HG02870 (cell line): ENCODE data around the gene SMIM5.
"Not testable (repeated sequence)": the region's sequence is repeated elsewhere in the genome, so short reads cannot be mapped to it uniquely, and the experiment has no call there.

Experiments
- ATAC-seq: cut with Tn5 transposase; IDR thresholded peaks from one replicate; pipeline ENCODE4 v1.9.1; 2021; ENCODE audit warnings: mild to moderate bottlenecking, moderate library complexity; ENCODE audit not compliant: unreplicated experiment

SMIM5 gene, protein sequence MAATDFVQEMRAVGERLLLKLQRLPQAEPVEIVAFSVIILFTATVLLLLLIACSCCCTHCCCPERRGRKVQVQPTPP

DNA sequence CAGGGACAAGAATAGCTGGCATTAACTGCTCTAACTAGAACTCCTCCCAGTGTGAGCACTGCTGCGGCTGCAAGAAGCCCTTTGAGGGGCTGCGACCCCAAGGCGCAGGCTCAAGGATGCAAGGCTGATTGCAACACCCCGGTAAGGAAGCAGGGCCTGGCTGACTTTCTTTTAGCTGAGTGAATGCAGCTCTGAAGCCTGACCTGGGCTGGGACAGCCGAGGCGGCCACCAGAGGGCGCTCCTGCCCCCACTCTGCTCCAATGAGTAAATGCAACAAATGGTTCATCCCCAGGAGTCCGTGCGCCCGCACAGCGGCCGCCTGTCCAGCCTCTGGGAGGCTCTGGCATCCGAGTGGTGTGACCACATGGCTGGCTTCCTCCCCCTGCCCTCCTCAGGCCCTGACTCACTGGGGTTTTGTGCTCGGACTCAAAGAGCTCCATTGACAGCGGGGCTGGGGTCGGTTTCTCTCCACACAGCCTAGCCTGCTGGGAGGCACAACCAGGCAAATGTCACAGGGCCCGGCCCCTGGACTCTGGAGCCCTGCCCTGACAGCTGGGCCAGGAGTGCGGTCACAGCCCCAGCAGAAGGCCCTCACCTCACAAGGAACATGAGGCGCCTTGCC, at the start of gene SMIM5:
TSS of gene SMIM5 (plus strand) at position 572 of the 623 bp plus-strand sequence. CDS start 6,768 bp downstream, outside the sequence.
- ATAC-seq, result no peak

DNA sequence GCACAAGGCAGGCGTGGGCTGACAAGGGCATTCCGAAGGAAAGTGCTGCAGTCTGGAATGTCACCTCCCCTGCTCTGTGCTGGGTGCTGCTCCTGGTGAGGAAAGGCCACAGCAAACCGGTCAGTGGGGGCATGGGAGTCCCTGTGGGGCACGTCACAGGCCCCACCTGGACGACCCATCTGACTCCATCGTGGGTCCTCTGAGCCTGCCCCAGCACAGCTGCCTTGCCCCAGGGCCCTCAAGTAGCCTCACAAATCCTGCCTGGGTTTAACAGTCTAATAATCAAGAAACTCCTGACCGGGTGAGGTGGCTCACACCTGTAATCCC, 48.4 kb upstream of the SMIM5 start:
- ATAC-seq, result no peak

DNA sequence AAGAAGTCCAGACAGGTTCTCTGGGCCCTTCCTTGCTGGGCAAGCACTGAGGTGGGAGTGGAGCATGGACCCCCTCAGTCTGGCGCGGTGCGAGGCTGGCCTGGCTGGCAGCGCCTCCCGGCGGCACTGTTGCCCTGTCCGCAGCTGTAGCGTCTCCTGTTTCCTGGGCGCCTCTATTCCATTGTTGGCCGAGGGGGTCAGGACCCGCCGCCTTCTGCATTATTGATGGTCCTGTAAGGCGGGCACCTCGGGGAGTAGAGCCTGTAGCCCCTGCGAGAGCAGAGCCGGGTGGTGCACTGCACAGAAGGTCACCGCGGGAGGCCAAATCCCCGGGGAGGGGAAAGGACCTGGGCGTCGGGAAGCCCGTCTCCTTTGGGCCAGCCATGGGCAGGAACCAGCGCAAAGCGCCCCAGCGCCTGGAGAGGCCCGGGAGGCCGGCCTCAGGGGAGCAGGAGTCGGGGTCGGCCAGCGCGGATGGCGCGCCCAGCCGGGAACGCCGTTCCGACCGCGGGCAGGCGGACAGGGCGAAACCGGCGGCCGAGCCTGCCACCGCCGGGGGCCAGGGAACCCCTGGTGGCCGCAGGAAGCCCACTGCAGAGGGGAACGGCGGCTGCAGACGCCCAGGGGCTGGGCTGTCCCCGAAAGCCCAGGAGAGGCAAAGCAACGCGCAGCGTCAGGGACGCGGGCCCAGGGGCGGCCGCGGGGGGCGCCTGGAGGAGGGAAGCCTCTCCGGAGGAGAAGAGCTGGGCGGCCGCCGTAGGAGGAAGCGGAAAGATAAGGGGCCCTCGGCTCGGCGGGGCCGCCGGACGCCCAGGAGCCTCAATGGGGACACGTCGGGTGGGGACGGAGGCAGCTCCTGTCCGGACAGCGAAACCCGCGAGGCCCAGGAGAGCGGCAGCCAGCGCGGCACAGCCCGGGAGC, 45.3 kb upstream of the SMIM5 start, which contains the start of gene MYO15B:
TSS of gene MYO15B (plus strand) at position 126 of the 921 bp plus-strand sequence. CDS start at position 384, 258 bp downstream.
- ATAC-seq, result no peak

DNA sequence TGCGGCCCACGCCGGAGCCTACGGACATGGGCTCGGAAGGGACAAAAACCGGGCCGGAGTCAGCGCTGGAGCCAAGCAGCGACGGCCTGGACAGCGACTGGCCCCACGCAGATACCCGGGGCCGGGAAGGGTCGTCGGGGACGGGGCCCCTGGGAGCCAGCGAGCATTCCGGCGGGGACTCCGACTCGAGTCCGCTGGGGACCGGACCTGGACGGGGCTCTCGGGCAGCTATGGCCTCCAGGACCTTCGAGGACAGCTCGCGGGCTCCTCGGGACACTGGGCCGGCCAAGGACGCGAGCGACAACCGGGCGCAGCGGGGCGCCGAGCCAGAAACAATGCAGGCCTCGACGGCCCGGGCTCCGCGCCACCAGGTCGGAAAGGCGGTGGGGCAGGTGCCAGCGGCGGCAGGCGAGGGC, 44.6 kb upstream of the SMIM5 start:
- ATAC-seq, result peak; percentile 5

DNA sequence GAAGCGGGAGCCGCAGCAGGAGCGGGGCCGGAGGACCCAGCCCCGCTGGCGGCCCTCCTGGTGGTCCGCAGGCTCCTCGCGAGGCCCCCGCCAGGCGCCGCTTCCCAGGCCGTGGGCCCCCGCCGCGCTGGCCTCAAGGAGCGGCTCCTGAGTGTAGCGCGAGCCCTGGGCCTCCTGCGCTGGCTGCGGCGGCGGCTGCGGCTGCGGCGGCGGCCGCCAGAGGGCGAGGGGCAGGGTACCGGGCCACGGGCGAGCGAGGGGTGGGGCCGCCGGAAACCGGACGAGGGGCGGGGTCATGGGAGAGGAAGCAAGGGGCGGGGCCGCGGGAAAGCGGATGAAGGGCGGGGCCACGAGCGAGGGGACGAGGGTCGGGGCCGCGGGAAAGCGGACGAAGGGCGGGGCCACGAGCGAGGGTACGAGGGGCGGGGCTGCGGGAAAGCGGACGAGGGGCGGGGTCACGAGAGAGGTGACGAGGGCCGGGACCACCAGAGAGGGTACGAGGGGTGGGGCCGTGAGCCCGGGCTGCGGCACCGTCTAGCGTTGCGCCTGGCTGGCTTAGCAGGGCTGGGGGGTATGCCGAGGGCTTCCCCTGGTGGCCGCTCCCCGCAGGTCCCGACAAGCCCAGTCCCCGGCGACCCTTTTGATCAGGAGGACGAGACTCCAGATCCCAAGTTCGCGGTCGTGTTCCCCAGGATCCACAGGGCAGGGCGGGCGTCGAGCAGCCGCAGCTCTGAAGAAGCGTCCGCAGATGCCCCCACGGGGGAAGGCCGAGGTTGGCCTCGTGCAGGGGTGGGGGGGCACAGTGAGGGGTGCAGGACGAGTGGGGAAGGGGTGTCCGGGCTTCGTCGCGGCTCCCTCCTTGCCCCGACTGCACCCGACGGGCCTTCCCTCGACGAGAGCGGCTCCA, 44.0 kb upstream of the SMIM5 start:
- ATAC-seq, result peak; percentile 72

DNA sequence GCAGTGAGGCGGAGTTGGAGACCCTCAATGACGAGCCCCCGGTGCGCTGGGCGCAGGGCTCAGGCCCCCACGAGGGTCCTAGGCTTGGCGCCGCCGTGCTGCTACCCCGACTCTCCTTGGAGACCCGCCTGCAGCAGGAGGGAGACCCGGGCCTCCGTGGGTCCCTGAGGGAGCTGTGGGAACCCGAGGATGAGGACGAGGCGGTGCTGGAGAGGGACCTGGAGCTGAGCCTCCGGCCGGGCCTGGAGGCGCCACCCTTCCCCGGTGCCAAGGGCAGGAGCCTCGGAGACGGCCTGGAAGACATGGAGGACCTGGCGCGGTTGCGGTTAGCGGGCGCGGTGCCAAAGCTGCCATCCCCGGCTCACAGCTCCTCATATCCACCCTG, 43.3 kb upstream of the SMIM5 start:
- ATAC-seq, result no peak

DNA sequence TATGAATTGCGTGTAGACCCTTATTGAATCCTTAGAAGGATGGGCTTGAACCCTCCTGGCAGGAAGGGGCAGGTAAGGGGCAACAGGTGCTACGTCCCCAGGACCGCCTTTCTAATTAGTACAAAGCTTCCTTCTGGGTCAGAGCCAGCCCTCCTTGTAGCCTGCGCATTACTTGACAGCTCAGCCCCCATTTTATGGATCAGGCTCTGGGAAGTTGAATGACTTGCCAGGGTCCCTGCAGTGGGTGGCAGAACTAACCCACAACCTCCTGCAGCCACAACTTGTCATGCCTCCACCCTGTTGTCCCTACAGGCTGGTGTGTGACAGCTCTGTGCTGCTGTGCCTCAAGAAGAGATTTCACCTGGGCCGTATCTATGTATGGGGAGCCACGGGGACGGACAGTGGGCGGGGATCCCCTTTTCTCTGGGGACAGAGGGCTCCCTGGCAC, 42.9 kb upstream of the SMIM5 start:
- ATAC-seq, result no peak

DNA sequence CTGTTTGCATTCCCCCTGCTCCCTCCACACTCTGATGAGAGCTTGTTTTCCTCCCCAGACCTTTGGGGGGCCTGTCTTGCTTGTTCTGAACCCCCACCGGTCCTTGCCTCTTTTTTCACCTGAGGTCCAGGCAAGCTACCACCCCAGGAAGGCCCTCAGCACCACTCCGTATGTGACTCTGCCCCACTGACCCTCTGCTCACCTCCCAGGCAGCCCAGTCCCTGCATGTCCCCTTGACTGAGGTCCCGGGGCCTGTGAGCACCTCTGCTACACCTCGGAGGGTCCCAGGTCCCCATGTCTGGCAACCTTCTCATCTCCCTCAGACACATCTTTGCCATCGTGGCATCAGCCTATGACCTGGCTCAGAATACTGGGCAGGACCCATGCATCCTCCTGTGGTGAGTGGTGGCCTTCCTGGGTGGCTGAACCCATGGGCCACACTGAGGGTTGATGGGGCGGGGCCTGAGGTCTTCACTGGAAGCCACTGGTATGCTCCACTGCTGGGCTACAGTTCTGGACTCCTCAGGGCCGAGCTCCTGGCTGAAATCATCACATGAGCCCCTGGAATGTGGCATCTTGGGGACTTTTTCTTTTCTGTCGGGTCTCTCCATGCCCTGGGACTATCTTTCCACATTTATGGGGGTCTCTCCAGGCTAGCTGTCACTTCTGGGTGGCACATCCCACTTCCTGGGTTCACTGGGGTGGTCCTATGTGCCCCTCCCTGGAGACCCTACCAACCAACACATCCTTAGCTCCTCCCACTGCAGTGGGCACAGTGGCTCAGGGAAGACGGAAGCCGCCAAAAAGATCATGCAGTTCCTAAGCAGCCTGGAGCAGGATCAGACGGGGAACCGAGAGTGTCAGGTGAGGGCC, 42.1 kb upstream of the SMIM5 start:
- ATAC-seq, result no peak

DNA sequence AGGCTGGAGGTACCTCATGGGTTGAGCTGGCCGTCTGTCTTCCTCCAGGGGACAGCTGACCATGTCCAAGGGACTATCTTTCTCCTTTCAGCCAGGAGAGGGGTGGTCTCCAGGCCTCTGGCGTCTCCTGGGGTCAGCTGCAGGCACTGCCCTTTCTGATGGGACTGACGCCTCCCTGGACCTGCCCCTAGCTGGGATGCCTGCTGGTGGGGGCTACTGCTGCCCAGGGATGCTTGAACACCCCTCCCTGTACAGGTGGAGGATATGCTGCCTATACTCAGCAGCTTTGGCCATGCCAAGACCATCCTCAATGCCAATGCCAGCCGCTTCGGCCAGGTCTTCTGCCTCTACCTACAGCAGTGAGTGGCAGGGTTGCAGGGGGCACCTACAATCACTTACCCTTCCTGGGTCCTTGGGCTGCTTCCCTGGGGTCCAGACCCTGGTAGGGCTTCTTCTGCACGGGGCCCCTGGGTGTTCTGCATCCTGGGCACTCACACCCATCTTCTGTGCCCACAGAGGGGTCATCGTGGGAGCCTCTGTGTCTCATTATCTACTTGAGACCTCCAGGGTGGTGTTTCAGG, 41.4 kb upstream of the SMIM5 start:
- ATAC-seq, result no peak

DNA sequence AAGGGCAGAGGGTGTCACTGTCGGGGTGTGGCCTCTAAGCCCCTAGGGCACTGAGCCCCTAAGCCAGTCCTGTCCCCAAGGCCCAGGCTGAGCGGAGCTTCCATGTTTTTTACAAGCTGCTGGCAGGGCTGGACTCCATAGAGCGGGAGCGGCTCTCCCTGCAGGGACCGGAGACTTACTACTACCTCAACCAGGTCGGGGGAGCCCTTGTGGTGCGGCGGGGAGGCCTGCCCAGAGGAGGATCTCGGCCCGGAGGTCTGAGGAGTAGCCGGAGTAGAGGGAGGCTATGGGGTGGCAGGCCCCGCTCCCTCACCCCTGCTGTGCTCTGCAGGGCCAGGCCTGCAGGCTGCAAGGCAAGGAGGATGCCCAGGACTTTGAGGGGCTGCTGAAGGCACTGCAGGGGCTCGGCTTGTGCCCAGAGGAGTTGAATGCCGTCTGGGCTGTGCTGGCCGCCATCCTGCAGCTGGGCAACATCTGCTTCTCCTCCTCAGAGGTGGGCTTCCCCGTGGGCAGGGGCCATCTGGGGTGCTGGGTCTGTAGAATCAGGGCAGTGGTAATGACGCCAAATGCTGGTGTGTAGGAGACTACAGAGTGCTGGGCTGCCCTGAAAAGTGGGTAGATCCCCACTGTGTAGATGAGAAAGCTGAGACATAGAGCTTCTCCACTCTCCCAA, 40.8 kb upstream of the SMIM5 start:
- ATAC-seq, result no peak

DNA sequence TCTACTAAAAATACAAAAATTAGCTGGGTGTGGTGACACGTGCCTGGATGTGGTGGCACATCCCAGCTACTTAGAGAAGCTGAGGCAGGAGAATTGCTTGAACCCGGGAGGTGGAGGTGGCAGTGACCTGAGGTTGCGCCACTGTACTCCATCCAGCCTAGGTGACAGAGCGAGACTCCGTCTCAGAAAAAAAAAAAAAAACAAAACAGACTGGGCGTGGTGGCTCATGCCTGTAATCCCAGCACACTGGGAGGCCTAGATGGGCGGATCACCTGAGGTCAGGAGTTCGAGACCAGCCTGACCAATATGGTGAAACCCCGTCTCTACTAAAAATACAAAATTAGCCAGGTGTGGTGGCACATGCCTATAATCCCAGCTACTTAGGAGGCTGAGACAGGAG, 39.8 kb upstream of the SMIM5 start:
- ATAC-seq, result not testable (repeated sequence)

DNA sequence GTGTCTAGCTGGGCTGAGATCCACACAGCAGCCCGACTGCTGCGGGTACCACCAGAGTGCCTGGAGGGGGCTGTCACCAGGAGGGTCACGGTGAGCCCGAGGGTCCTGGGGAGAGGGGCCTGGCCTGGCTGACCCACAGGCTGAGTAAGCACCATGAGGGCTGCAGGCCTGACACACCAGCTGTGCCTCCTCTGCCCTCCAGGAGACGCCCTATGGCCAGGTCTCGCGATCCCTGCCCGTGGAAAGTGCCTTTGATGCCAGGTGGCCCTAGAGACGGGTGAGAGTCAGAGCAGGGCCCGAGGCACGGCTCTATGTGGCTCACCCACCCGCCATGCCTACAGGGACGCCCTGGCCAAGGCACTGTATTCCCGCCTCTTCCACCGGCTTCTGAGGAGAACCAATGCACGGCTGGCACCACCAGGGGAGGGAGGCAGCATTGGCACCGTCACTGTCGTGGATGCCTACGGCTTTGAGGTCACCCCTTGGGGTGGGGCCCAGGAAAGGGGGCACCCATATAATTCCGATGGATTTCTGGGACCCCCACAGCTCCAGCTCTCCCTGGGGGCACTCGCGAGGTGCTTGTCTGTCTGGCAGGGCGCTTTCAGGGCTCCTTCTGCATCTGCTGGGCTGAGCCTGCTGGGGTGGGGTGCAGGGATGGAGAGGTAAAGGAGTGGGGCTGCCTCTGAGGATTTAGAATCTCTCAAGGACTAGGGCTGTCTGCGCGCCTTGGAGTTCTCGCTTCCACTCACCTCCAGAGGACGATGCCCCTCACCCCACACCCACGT, 38.5 kb upstream of the SMIM5 start:
- ATAC-seq, result no peak

DNA sequence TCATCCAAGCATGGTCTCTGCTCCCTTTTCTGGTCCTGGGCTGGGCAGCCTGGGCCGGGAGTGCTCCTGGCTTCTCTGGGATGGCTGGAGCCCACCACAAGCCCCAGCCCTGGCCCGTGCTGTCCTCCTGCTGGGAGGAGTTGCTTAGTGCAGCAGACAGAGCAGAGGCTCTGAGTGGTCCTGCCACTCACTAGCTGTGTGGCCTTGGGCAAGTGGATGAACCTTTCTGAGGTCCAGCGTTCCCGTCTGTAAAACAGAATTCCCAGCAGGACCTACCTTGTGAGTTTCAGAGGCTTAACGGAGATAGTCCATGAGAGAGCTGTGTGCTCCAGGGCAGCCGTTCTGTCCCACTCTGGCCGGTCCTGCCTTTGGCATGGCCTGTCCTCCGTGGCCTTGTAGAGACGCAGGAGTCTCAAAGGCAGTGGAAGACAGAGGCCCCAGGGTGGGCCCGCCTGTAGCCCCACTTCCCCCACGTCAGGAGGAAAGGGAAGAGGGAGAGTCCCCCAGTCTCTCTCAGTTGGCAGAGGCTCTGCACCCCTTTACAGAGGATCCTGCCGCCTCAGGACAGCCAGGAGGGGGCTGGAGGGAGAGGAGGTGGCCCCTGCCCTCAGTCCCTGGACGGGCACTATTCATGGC, 37.8 kb upstream of the SMIM5 start:
- no peak for ATAC-seq

DNA sequence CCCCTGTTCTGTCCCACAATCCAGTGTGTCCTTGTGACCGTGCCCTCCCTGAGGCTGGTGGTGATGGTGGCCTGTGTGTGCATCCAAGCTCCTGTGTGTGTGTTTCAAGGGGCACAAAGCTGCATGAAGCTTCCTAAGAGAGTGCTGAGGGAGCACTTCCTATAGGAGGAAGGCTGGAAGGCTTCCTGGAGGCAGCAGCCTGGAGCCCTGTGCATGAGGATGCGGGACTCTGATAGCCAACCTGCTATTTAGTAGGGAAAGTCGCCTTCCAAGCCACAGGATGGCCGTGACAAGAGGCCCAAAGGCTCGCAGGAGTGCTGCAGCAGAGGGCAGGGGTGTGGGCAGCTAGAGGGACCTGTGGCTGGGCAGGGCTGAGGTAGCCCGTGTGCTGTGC, 37.3 kb upstream of the SMIM5 start:
- ATAC-seq, result no peak

DNA sequence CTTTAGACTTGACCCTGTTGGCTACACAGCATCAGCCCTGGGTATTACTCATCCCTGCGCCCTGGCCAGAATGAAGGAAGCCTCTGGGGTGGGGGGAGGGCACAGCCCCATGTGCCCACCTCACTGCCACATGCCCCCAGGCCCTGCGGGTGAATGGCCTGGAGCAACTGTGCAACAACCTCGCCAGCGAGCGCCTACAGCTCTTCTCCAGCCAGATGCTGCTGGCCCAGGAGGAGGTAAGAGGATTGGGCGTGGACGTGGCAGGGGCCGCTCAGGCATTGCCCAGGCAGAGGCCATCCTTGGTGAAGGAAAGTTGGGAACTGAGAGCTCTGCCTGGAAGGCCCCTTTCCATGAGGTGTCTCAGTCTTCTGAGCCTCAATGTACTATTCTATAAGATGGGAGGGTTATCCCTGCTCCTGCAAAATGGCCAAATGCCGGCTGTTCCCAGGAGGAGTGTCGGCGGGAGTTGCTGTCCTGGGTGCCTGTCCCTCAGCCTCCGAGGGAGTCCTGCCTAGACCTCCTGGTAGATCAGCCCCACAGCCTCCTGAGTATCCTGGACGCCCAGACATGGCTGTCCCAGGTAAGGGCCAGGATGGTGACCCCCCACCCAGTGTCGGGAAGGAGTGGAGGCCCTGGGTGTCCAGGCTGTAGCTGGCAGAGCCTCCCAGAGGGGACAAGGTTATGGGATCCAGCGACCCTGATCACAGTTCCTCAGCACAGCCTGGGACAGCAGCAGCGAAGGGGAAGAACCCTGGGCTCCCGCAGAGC, 36.7 kb upstream of the SMIM5 start:
- ATAC-seq, result no peak

DNA sequence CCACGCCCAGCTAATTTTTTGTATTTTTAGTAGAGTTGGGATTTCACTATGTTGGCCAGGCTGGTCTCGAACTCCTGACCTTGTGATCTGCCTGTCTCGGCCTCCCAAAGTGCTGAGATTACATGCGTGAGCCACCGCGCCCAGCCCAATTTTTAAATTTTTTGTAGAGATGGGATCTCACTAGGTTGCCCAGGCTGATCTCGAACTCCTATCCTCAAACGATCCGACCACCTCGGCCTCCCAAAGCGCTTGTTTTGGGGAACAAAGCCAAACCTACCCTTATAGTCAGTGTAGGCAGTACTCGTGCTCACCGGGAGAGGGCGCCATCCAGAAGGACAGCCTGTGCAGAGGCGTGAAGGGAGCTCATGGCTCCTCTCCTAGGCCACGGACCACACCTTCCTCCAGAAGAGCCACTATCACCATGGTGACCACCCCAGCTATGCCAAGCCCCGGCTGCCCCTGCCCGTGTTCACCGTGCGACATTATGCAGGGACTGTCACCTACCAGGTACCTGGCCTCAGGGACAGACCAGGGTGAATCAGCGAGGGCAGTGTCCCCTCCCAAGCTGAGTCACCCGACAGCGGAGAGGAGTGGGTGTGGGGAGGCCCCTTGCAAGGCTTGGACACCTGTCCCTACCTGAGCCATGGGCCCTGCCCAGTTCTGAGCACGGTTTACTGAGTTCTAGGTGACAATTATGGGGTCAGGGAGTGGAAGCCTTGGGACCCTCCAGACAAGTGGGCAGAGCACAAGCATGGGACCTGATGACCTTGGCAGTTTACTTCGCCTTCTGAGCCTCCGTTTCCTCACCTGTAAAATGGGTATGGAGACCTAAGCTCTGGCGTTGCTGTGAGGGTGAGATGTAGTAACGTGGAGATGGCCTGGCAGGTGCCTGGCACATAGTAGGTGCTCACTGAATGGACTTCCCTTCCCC, 31.9 kb upstream of the SMIM5 start:
- ATAC-seq, result no peak
